ENCODE data around the gene INPP5B. TPM values are rescaled to one million over a fixed set of nuclear protein-coding genes. Genes with fewer than 3 reads are reported as not detected.
A peak's percentile ranks its signal among the peaks of the same experiment; 100 is the strongest.

Gene INPP5B
- total RNA-seq, 3 donors from 2014 or later, result 21.3 to 34.1 (median 25.6) TPM

- H3K27ac ChIP-seq, result no peak overlapping the region
- DNase-seq (ENCODE audit: low spot score in 2 of 2), result no peak
- no peaks in the 10 kb centered on the region for H3K27me3 ChIP-seq
- H3K36me3 ChIP-seq, result no peaks in the 10 kb centered on the region
- H3K4me3 ChIP-seq, result no peak overlapping the region
- TF ChIP-seq CTCF (IDR thresholded peaks at IDR 0.05) (no peak), POLR2AphosphoS5 (IDR thresholded peaks at IDR 0.05) (no peak), POLR2A (IDR thresholded peaks at IDR 0.05) (no peak)
- no peaks in the 10 kb centered on the region for H3K4me1 ChIP-seq
- H3K9me3 ChIP-seq, result no peaks in the 10 kb centered on the region
- intact Hi-C loops (cut with DNase I; ENCODE audit: low total_unique reads), result no loop called here
Measured at GRCh38 chr1:37893673-37894072, 53.2 kb downstream of the INPP5B start.

- Histone ChIP-seq H3K27ac (no peak overlapping the region), H3K36me3 (peaks cover 9% of the 10 kb centered on the region), H3K4me3 (no peak overlapping the region), H3K4me1 (no peaks in the 10 kb centered on the region), H3K27me3 (no peaks in the 10 kb centered on the region), H3K9me3 (no peaks in the 10 kb centered on the region)
- intact Hi-C loops (cut with DNase I; ENCODE audit: low total_unique reads), result no loop called here
- TF ChIP-seq POLR2A (IDR thresholded peaks at IDR 0.05), result no peak
- TF ChIP-seq POLR2AphosphoS5 (IDR thresholded peaks at IDR 0.05), result no peak
- TF ChIP-seq CTCF (IDR thresholded peaks at IDR 0.05), result no peak
- DNase-seq (ENCODE audit: low spot score in 2 of 2), result no peak
Measured at GRCh38 chr1:37892151-37893047, 54.5 kb downstream of the INPP5B start.

GRCh38 chr1:37890378-37891014 is 56.4 kb downstream of the INPP5B start:
- intact Hi-C loops (cut with DNase I; ENCODE audit: low total_unique reads), result no loop called here
- Histone ChIP-seq H3K4me3 (no peak overlapping the region), H3K27ac (no peak overlapping the region), H3K9me3 (no peaks in the 10 kb centered on the region), H3K36me3 (peaks cover 16% of the 10 kb centered on the region), H3K27me3 (no peaks in the 10 kb centered on the region), H3K4me1 (no peaks in the 10 kb centered on the region)
- DNase-seq (ENCODE audit: low spot score in 2 of 2), result no peak
- TF ChIP-seq CTCF (IDR thresholded peaks at IDR 0.05), result peak in 1 of 3 donors; percentile 53
- TF ChIP-seq POLR2A (IDR thresholded peaks at IDR 0.05), result no peak

- intact Hi-C loops (cut with DNase I; ENCODE audit: low total_unique reads), result no loop called here
- Histone ChIP-seq H3K36me3 (peaks cover 18% of the 10 kb centered on the region), H3K27ac (no peak overlapping the region), H3K9me3 (no peaks in the 10 kb centered on the region), H3K27me3 (no peaks in the 10 kb centered on the region), H3K4me3 (no peak overlapping the region), H3K4me1 (no peaks in the 10 kb centered on the region)
- DNase-seq (ENCODE audit: low spot score in 2 of 2), result no peak
- no peak for TF ChIP-seq CTCF (IDR thresholded peaks at IDR 0.05)
- no peak for TF ChIP-seq POLR2A (IDR thresholded peaks at IDR 0.05)
- no peak for TF ChIP-seq POLR2AphosphoS5 (IDR thresholded peaks at IDR 0.05)
Measured at GRCh38 chr1:37888022-37888700, 58.7 kb downstream of the INPP5B start.
